Limb (tissue), 2 donors: ENCODE data around the gene GRM5.
"Not testable (repeated sequence)": the region's sequence is repeated elsewhere in the genome, so short reads cannot be mapped to it uniquely, and the experiment has no call there.

Experiments
- DNase-seq, 2 donors: peaks; one replicate each; pipeline ENCODE4 v3.0.0-alpha.2; 2016; ENCODE audit errors: extremely low spot score in 2 of 2

GRM5 gene

DNA sequence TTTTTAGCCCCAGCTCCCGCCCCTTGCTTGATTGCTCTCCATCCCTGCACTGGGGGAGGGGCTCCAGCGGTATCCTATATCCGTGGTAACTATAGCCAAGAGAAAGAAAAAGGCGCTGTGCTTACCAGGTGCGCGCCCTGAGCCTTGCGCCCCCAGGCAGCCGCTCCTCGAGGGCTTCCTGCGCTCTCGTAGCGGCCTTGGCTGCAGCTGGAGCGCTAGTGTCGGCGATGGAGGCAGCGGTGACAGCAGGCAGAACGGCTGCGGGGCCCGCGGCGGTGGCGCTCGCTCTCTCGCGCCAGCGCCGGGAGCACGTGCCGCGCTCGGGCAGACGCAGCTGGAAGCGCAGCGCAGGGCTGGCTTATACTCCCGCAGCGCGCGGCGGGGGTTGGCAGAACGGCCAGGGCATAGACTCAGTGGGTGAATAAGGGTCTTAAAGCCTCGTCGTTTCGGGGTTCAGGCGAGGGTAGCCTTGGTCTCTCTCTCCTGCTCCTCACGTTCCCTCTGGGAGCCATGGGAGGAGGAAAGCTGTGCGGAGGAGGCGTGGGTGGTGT lies at the start of gene GRM5:
Gene GRM5 (minus strand): TSS at position 332 of the 551 bp plus-strand sequence. CDS start 18,110 bp downstream, outside the sequence.
- peak in 1 of 2 donors; percentile 54 for DNase-seq

DNA sequence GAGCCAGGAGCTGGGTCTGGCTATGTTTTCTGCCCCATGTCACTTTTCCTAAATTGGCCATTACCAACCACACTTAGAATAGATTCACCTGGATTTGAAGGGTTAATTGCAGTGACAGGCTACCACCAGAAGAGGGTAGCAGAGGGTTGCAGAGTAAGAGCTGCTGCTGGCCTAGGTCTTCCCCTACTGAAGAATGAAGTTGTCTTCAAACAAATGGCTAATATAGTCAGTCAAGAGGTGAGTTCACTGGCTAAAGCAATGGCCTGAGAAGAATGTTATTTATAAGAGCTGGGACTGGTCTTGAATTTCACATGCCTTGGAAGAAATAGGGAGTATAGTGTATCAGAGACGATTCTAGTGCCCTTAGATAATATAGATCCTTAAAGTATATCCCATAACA lies 32.2 kb upstream of the GRM5 start:
- peak in 1 of 2 donors; percentile 25 for DNase-seq

DNA sequence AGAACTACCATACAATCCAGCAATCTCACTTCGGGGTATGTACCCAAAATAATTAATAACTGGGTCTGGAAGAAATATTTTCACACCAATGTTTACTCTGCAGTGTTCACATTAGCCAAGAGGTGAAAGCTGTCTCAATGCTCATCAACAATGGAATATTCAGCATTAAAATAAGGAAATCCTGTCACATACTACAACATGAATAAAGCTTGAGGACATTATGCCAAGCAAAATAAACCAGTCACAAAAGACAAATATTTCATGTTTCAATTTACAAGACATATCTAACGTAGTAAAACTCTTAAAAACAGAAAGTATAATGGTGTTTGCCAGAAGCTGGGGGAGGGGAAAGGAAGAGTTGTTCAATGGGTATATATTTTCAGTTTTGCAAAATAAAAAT lies 28.0 kb upstream of the GRM5 start:
- not testable (repeated sequence) for DNase-seq

DNA sequence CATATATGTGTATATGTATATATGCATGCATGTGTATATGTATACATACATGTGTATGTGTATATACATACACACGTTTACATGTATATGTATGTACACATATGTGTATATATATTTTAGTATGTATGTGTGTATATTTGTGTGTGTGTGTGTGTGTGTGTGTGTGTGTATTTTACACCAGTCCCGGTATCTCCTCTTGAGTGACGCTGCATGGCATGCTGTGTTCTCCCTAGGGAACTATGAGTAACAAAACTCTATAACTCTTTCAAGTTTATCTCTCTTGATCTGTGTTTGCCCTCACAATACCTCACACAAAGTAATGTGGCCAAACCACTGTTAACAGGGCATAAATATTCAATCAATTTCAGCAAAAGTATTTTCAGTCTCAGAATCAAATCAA lies 19.2 kb upstream of the GRM5 start:
- not testable (repeated sequence) for DNase-seq

DNA sequence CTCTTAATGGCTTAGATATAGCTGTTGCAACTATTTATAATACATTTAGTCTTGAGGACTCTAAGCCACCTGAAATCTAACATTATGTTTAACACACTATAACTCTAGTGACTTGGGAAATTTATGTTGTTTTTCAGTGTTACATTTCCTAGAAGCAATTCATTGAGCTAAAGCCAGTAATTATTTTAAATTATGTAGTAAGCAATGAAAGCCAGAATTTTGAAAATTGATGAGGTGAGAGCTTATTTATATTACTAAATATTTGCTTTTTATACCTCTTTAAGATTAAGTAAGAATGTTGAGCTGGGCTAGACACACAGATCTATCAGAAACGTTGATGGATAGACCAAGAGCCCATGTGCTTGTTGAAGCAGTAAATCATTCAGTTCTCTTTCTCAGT lies 5.1 kb upstream of the GRM5 start:
- not testable (repeated sequence) for DNase-seq

DNA sequence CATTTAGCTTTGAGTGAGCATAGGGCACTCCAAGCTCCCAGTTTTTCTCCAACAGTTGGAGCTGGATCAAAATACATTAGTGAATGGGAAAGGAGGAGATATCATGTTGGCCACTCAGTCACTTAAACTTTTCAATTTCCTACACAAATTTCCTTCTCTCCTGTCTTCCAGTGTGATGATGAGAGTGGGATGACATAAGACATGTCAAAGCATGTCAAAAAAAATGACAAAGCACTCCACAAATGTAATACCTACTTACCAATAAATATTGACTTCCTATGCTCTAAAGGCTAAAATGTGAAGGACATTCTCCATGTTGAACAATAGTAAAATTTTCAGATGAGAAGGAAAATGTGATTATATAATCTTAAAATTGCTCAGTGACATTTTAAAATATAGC lies 1.5 kb upstream of the GRM5 start:
- no peak for DNase-seq

DNA sequence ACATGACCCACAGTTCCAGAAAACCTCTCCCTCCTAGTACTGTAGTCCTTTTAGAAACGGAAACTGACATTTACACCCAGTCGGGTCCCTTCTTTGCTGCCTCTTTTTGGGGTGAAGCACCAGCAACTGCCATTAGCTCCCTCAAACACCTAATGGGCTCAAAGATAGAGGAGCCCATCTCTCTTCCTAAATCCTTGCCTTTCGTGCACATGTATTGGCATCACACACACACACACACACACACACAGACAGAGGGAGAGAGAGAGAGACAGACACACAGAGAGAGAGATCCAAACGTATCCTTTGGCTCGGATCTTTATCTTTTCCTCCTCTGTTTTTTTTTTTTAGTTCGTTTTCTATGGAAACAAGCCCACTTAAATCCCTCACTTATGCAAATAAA lies 716 bp downstream of the GRM5 start:
- DNase-seq = no peak

DNA sequence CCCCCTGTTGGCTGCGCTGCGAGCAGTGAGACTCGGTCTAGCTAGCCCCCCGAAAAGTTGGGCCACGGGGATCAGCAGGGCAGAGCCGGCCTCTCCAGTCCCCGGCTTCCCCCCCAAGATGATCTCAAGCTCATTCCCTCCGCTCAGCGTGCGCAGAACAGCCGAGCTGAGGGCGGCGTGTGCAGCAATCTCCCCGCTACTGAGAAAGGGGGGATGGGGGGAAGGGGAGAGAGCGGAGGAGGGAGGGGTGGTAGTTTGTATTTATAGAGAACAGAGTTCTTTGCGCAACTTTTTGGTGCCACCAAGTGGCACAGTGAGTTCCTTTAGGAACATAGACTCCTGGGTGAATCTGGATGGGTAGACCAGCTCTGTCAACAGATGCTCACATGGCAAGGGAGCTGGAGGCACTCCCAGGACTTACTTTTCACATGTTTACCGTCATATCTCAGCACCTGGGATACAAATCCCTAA lies 2.3 kb downstream of the GRM5 start:
- not testable (repeated sequence) for DNase-seq

DNA sequence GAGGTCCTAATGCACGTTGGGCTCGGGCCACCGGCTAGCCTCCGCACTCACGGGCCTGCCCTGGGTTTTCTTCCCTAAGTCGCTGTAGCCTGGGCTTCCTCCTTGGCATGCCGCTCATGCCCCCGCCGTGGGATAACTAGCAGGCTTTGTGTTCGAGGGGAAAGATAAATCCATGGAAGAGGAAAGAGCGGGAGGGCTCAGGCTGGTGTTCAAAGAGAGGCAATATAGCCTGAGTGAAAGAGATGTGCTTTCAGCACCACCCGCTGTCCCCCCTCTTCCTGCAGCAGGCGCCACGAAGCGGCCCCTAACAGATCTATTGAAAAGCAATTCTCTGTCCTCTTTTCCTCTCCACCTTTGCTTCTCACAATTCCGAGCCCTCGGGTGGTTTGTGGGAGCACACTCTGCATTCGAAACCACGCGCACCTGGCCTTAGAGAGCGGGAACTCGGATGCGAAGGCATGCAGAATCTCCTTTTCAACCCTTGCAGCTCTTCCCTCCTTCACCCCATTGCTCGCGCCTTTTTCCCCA lies 2.9 kb downstream of the GRM5 start:
- DNase-seq = peak in 1 of 2 donors; percentile 42

DNA sequence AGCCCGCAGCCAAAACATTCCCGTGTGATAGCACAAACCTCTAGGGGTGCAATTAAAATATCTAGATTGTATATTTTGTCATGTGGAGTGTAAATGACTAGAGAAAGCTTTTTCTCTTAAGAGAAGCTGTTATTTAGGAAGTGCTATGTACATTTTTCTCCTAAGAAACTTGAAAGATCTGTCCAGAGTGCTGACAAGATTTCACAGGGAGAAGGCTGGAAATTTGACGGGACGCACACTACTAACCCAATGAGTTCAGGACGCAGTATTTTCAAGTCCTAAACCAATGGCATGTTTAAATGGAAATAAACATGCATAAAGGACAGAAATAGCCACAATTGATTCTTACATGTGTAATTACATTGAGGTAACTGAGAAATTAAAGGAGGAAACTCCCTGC lies 3.9 kb downstream of the GRM5 start:
- DNase-seq = peak in 1 of 2 donors; percentile 29

DNA sequence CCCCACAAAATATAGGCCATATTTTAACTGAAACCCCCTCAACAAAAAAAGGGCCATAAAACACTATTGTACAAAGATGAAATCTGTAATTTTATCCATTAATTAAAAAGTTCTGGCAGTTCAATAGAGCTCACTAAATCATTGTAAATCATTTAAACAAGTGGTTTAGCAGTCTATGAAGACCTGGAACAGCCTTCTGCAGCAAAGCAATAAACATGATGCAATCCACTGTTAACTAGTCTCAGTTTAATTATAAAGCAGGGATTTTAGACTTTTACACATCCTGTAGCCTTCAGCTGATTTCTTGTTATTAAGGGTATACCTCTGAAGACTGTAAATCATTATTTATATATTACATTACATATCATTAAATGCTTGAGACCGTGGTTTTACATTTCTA lies 8.4 kb downstream of the GRM5 start:
- DNase-seq = not testable (repeated sequence)

DNA sequence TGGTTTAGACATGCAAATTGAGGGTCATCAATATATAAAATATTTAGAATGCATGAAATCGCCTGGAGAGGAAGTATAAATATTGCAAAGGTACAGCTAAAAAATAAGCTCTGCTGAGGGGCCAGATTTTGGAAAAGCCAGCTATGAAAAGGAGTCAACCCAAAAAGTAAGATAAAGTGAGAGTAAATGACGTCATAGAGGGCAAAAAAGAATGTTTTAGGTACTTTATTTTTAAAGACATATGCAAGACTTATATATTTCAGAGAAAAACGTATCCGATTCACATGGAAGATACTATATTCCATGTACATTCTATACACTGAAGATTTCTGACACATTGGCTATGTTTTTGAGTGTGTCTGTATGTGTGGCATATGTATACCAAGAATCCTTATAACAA lies 13.6 kb downstream of the GRM5 start:
- DNase-seq = no peak

DNA sequence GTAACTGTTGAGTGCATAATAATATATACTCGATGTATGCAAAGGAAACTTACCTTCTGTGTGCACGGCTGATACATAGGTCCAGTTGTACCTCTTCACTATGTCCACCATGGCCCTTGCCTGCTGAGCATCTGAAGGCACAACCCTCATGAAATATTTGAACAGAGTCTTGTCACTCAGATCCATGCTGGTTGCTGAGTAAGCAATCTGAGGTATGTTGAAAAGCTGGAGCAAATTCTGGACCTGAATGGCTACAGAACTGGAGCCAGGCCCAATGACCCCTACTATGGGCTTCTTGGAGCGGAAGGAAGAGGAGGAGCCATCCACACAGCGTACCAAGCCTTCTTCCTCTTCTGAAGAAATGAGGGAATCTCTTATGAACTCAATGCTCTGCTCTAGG lies 18.6 kb downstream of the GRM5 start:
- DNase-seq = not testable (repeated sequence)

DNA sequence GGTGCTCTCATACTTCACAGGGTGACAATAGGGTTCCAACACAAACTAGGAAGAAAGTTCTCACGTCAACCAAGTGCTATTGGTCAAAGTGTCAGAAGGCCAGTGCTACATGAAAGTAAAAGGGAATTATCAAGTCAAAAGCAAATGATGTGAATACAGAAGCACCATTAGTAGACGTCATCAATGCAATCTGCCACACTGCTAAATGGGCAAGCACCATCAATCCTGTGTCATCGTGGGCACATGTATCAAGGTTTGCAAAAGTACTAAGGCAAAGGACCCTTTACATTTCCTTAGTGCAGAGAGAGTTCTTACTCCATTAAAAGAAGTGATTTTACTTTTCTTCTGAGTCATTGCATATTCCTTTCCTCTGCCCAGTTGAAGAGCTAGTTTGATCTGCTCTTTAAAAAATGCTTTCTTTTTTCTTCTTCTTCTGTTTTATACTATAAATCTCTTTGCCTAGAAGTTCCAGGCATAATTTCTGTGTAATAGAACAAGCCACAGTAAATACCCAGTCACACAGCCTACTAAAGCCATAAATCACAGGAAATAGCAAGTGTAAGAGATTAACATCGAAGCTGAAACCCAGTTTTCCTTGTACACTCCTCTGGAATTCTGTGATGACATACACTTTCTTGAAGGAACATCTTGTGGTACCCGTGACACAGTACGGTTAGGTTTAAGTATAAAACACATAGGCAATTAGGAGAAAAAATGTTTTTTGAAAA lies 21.8 kb downstream of the GRM5 start:
- DNase-seq = not testable (repeated sequence)

DNA sequence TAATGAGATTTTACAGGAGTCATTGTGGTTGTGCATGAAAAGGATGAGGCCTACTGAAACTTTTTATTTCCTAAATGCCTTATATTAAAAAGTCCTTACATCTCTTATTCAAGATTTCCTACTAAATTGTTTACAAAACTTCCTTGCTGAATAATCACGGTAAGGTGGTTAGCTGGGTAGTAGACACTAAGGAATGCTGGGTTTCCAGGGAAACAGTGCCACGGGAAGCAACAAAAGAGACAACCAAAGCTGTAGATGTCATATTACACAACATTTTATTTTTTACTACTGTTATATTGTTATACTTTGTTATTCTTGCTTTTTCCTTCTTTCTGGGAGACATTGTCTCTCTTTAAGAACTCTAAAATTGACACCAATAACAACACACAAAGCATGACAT lies 36.1 kb downstream of the GRM5 start:
- not testable (repeated sequence) for DNase-seq

DNA sequence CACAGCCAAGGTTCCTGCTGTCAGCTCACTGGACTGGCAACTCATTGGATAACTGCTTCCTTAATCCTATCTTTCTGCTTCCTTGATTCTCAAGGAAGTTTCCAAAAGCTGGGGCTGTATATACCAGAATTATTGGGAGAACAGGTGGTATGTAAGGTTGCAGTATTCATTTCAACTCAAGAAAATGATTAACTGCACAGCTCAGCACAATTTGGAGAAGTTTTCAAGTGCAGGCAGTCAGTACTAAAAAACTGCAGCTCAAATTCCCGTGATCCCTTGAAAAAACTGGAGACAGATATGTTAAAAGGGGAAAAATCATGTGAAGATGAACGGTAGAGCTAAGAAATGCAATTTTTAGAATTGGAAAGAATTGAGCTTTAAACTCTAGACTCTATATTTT lies 44.4 kb downstream of the GRM5 start:
- DNase-seq = no peak

DNA sequence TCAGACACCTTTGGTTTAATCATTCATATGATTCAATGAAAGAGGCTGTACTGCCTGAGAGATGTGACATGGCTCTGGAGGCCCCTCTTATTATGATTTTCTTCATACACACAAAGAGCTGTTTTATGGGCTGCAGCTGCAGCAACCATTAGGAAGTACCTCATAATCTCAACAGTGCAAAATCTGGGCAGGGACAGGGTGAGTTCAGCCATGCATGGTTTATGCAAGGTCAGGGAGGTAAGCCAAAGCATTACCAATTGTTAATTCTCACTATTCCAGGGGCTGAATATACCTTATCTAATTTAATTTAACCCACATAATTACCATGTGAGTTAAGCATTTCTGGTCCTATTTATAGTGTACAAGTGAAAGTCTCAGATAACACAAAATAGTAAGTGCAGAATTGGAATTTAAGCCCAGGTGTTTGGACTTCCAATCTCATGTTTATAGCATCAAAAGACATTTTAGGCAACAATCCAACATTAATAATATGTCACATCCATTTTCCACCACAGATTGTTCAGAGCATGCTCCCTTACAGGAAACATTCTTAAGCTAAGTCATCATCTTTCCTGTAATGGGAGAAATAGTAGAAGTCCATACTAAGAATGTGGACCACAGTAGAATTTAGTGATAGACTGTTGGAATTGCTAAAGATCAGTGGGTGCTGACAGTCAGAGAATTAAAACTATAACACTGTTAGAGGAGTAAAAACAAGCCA lies 45.8 kb downstream of the GRM5 start:
- DNase-seq = not testable (repeated sequence)

DNA sequence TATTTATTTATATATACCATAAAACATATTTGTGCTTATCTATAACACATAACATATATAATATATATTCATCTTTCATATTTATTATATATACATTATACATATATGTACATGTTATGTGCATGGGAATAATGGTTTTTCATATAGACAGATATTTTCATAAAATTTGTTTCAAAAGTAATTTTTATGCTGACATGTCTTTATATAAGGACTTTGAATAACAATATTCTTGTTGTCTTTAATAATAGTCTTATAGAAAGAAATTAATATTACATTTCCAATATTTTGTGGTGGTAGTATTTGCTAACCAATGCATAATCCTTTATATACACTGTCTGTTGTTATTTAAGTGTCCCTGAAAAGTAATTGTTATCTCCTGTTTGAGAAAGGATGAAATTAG lies 49.6 kb downstream of the GRM5 start:
- no peak for DNase-seq

DNA sequence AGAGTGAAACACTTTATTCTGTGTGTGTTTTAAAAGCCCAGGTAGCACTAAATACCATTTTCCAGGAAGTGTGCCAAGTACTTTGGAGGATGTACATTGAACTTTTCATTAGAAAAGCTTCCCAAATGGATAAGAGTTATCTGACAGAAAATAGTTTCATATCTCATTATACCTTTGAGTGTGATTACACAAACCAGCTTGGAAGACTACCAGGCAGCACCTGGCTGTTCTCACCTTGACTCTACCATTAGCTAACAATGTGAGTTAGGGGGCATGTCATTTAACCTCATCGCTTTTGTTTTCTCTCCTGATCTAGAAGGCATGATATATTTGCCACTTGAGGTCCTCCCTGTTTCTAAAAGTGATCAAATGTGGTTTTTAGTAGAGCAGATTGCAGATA lies 50.2 kb downstream of the GRM5 start:
- DNase-seq = no peak

DNA sequence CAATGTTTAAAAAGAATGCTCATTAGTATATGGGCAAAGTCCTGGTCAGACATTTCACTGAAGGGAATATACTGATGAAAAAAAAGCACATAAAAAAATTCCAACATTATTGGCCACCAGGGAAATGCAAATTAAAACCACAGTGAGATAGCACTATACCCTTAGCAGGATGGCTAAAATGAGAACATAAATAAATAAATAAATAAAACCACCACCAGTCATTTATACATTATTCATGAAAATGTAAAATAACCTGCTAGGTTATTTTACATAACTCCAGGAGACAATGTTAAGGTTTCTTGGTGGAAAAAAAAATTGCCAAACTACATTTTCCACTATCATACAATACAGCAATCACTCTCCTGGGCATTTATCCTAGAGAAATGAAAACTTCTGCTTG lies 64.9 kb downstream of the GRM5 start:
- DNase-seq = not testable (repeated sequence)

DNA sequence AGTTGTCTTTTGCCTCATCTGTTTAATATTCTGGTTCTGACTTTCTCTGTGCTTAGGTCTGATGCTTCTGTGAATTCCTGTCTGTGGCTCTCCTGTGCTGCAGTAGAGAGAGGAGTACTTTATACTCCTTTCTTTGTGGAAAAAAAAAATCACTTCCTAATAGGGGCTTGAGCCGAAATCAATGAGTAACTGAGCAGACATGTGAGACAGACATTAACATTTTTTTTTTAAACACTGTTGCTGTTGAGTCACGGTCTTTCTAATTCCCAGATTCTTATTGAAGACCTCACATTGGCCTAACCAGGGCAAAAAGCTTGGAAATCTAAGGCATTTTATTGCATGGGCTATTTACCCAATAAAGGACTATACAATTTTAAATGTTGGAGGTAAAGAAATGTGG lies 86.1 kb downstream of the GRM5 start:
- no peak for DNase-seq

DNA sequence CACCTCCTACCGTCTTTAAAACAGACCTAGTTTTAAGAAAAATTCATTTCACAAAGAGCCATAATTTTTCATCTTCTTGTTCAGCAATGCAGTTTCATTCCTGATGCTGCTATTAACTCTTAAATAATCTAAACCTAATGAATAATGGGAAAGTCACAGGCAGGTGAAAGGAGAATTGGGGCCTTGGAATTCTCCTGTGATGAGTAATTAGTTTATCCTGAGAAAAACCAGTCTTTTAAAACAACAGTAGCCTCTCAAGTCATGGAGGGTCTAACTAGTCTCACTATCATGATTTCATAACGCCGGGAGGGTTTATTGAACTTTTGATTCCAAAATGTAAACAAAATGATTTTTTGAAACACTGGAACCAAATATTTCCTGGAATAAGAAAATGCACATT lies 86.8 kb downstream of the GRM5 start:
- DNase-seq = not testable (repeated sequence)
